H1 (cell line): ENCODE results near the gene SPTBN4. TPM values are rescaled to one million over a fixed set of nuclear protein-coding genes. Genes with fewer than 3 reads are reported as not detected.

Source experiments
- CTCF ChIA-PET: fragments of 300-600 bp; sonication (Branson Sonifier 250); formaldehyde crosslinking; loops from one replicate; lab custom pipeline; 2021; ENCODE audit not compliant: partially characterized antibody; lab: Charles Lee
- POLR2A ChIA-PET: fragments of 300-600 bp; sonication (Branson Sonifier 250); formaldehyde crosslinking; loops from one replicate; lab custom pipeline; 2021; ENCODE audit warnings: inconsistent platforms; ENCODE audit not compliant: partially characterized antibody; lab: Charles Lee
- DNase-seq, 2 experiments: peaks; one replicate each; pipeline versions ENCODE4 v3.0.0 to v3.0.0-alpha.2; 2010 to 2022; ENCODE audit warnings: low spot score in 2 of 2, low read depth in 1 of 2, mixed read lengths in 1 of 2
- FAIRE-seq: peaks from 2 replicates; lab custom pipeline; 2011; peaks lifted over from hg19 to GRCh38; lab: Jason Lieb, UNC
- H2AFZ ChIP-seq: 2 replicates; pipeline ENCODE4 v1.8.1; 2012; ENCODE audit warnings: low read length, inconsistent platforms
- H2AK5ac ChIP-seq: 2 replicates; pipeline ENCODE4 v1.6.1; 2013; ENCODE audit warnings: low read depth, low read length
- H2BK120ac ChIP-seq: replicated peaks from 2 replicates; pipeline ENCODE3; 2013; ENCODE audit warnings: low read depth, low read length, inconsistent platforms
- H2BK12ac ChIP-seq: 2 replicates; pipeline ENCODE4 v1.6.1; 2013; ENCODE audit warnings: low read depth, low read length
- H2BK15ac ChIP-seq: 2 replicates; pipeline ENCODE4 v1.6.1; 2013; ENCODE audit warnings: low read length
- H2BK20ac ChIP-seq: 2 replicates; pipeline ENCODE4 v1.6.1; 2013; ENCODE audit warnings: low read length
- H2BK5ac ChIP-seq: 2 replicates; pipeline ENCODE4 v1.6.1; 2013; ENCODE audit warnings: low read depth, low read length
- H3K14ac ChIP-seq: 2 replicates; pipeline ENCODE4 v1.6.1; 2013; ENCODE audit warnings: inconsistent platforms; ENCODE audit not compliant: insufficient read length
- H3K18ac ChIP-seq: 2 replicates; pipeline ENCODE4 v1.6.1; 2013; ENCODE audit warnings: low read length; ENCODE audit errors: extremely low read depth
- H3K23ac ChIP-seq: 2 replicates; pipeline ENCODE4 v1.6.1; 2013; ENCODE audit warnings: inconsistent platforms; ENCODE audit not compliant: insufficient read length
- H3K23me2 ChIP-seq: 2 replicates; pipeline ENCODE4 v1.6.1; 2013; ENCODE audit warnings: low read depth, low read length
- H3K27ac ChIP-seq: 2 replicates; pipeline ENCODE4 v1.6.1; 2011; ENCODE audit warnings: low read depth, low read length, inconsistent platforms
- H3K27me3 ChIP-seq, 4 experiments: replicated peaks in 1 of 4; 1 replicate in 1 of 4; 2 replicates in 3 of 4; pipeline versions ENCODE4 v1.6.1 to v1.8.1; 2011 to 2013; ENCODE audit warnings: low read length in 3 of 4, mild to moderate bottlenecking in 3 of 4, inconsistent platforms in 2 of 4, mixed read lengths in 2 of 4, moderate library complexity in 1 of 4; ENCODE audit not compliant: control insufficient read depth in 3 of 4, insufficient read depth in 3 of 4; ENCODE audit errors: extremely low read depth in 1 of 4
- H3K36me3 ChIP-seq, 4 experiments: 2 replicates each; pipeline versions ENCODE4 v1.6.1 to v1.8.1; 2011 to 2013; ENCODE audit warnings: mild to moderate bottlenecking in 4 of 4, low read length in 3 of 4, moderate library complexity in 2 of 4, control low read depth in 1 of 4, inconsistent platforms in 1 of 4; ENCODE audit not compliant: insufficient read depth in 4 of 4, control insufficient read depth in 2 of 4
- H3K4ac ChIP-seq: replicated peaks from 2 replicates; pipeline ENCODE3; 2013; ENCODE audit warnings: low read length, low read depth, mixed read lengths, inconsistent platforms; ENCODE audit not compliant: insufficient read length
- H3K4me1 ChIP-seq, 4 experiments: replicated peaks in 1 of 4; 1 replicate in 1 of 4; 2 replicates in 3 of 4; pipeline versions ENCODE4 v1.6.1 to v1.8.1; 2011 to 2013; ENCODE audit warnings: low read length in 3 of 4, inconsistent platforms in 2 of 4, mixed read lengths in 1 of 4; ENCODE audit not compliant: insufficient read depth in 4 of 4, control insufficient read depth in 3 of 4
- H3K4me2 ChIP-seq, 2 experiments: 2 replicates each; pipeline versions ENCODE4 v1.6.1 to v1.8.1; 2011 to 2013; ENCODE audit warnings: low read depth in 2 of 2, low read length in 2 of 2, control low read depth in 1 of 2, inconsistent platforms in 1 of 2, mild to moderate bottlenecking in 1 of 2; ENCODE audit not compliant: insufficient read depth in 1 of 2
- H3K4me3 ChIP-seq, 4 experiments: fragments of 200-600, 300-600 bp in 1 of 4; sonication (generic), shearing (Covaris generic), sonication (Bioruptor Twin) in 1 of 4; 2 replicates each; pipeline versions ENCODE4 v1.5.1 to v1.8.1; 2011 to 2016; ENCODE audit warnings: low read length in 4 of 4, low read depth in 3 of 4, control low read depth in 2 of 4, inconsistent platforms in 2 of 4, mild to moderate bottlenecking in 2 of 4, mixed read lengths in 1 of 4, moderate library complexity in 1 of 4; ENCODE audit not compliant: insufficient read depth in 2 of 4; ENCODE audit errors: extremely low read depth in 1 of 4
- H3K56ac ChIP-seq: replicated peaks from 2 replicates; pipeline ENCODE3; 2013; ENCODE audit warnings: low read depth, mild to moderate bottlenecking, mixed read lengths, low read length, inconsistent platforms; ENCODE audit not compliant: insufficient read length
- H3K79me1 ChIP-seq: 2 replicates; pipeline ENCODE4 v1.6.1; 2013; ENCODE audit warnings: low read depth, low read length, control low read depth
- H3K79me2 ChIP-seq, 2 experiments: 2 replicates each; pipeline versions ENCODE4 v1.6.1 to v1.8.1; 2012 to 2013; ENCODE audit warnings: low read length in 2 of 2, mild to moderate bottlenecking in 2 of 2, inconsistent platforms in 1 of 2; ENCODE audit not compliant: insufficient read depth in 2 of 2, control insufficient read depth in 1 of 2
- H3K9ac ChIP-seq, 4 experiments: replicated peaks in 1 of 4; 1 replicate in 1 of 4; 2 replicates in 3 of 4; pipeline versions ENCODE4 v1.6.1 to v1.8.1; 2011 to 2013; ENCODE audit warnings: low read depth in 3 of 4, low read length in 3 of 4, control low read depth in 2 of 4, mild to moderate bottlenecking in 2 of 4, moderate library complexity in 2 of 4, inconsistent platforms in 1 of 4; ENCODE audit errors: extremely low read depth in 1 of 4
- H3K9me3 ChIP-seq, 2 experiments: 2 replicates each; pipeline versions ENCODE4 v1.6.1 to v1.8.1; 2012 to 2013; ENCODE audit warnings: mild to moderate bottlenecking in 2 of 2, moderate library complexity in 2 of 2, control low read depth in 1 of 2, inconsistent platforms in 1 of 2, low read depth in 1 of 2, low read length in 1 of 2, mixed read lengths in 1 of 2; ENCODE audit not compliant: insufficient read depth in 2 of 2
- H4K20me1 ChIP-seq, 2 experiments: replicated peaks in 1 of 2; 2 replicates each; pipeline versions ENCODE3 to v1.8.1; 2011 to 2013; ENCODE audit warnings: inconsistent platforms in 2 of 2, low read length in 2 of 2, mild to moderate bottlenecking in 1 of 2; ENCODE audit not compliant: insufficient read depth in 2 of 2, control insufficient read depth in 1 of 2
- H4K5ac ChIP-seq: 2 replicates; pipeline ENCODE4 v1.6.1; 2013; ENCODE audit warnings: low read length, low read depth, mixed read lengths, inconsistent platforms; ENCODE audit not compliant: insufficient read length
- H4K8ac ChIP-seq: 2 replicates; pipeline ENCODE4 v1.8.0; 2013; ENCODE audit warnings: mild to moderate bottlenecking, moderate library complexity, low read length, inconsistent platforms; ENCODE audit not compliant: insufficient read depth; ENCODE audit errors: extremely low read depth
- H4K91ac ChIP-seq: replicated peaks from 2 replicates; pipeline ENCODE3; 2013; ENCODE audit warnings: low read length, mixed read lengths, inconsistent platforms; ENCODE audit not compliant: insufficient read length
- CBX5 ChIP-seq: fragments of 300-800, 300-1000 bp; sonication (generic); IDR thresholded peaks from 2 replicates; pipeline ENCODE4 v1.7.1; 2016; ENCODE audit warnings: antibody characterized with exemption, low read length, low read depth
- EZH2 ChIP-seq: fragments of 200-600 bp; sonication (generic); IDR thresholded peaks from 2 replicates; pipeline ENCODE4 v1.7.1; 2012; ENCODE audit warnings: low read depth, mild to moderate bottlenecking, moderate library complexity, low read length, inconsistent platforms; ENCODE audit not compliant: severe bottlenecking
- GABPA ChIP-seq: IDR thresholded peaks from 2 replicates; pipeline ENCODE4 v1.6.1; 2011; ENCODE audit warnings: mild to moderate bottlenecking, low read length, moderate library complexity, borderline replicate concordance; ENCODE audit not compliant: insufficient read depth
- MAX ChIP-seq: IDR thresholded peaks from 2 replicates; pipeline ENCODE4 v1.6.1; 2012; ENCODE audit warnings: inconsistent platforms
- NANOG ChIP-seq: IDR thresholded peaks from 2 replicates; pipeline ENCODE4 v1.6.1; 2011; ENCODE audit warnings: low read length, low read depth, mild to moderate bottlenecking, inconsistent platforms; ENCODE audit not compliant: insufficient read depth, poor library complexity, severe bottlenecking
- PHF8 ChIP-seq: fragments of 200-600 bp; sonication (generic); conservative IDR thresholded peaks from 2 replicates; pipeline ENCODE4 v1.7.1; 2012; ENCODE audit warnings: low read depth, mild to moderate bottlenecking, inconsistent platforms, low read length, moderate library complexity
- POU5F1 ChIP-seq: IDR thresholded peaks from 2 replicates; pipeline ENCODE4 v1.6.1; 2011; ENCODE audit warnings: low read depth, mild to moderate bottlenecking, low read length, moderate library complexity
- SRF ChIP-seq: IDR thresholded peaks from 2 replicates; pipeline ENCODE4 v1.6.1; 2011; ENCODE audit warnings: mild to moderate bottlenecking, low read depth, low read length, moderate library complexity
- TAF7 ChIP-seq: optimal IDR thresholded peaks from 2 replicates; pipeline ENCODE3; 2011; ENCODE audit warnings: low read depth, mild to moderate bottlenecking, inconsistent platforms, low read length, moderate library complexity, borderline replicate concordance
- WGBS, 2 experiments: shearing (Covaris generic) in 1 of 2; methylation state at CpG; one replicate each; pipeline versions ENCODE4 v1.1.6 to v1.1.7; 2013 to 2015; ENCODE audit warnings: low lambda C conversion rate in 2 of 2, mixed read lengths in 2 of 2, inconsistent platforms in 1 of 2, low coverage in 1 of 2, missing lambda C conversion rate in 1 of 2; ENCODE audit not compliant: insufficient replicate concordance in 2 of 2, insufficient coverage in 1 of 2, insufficient read length in 1 of 2; ENCODE audit errors: extremely low coverage in 1 of 2, missing lambda C conversion rate in 1 of 2; 5-methylcytosine and 5-hydroxymethylcytosine counted together
- polyA plus RNA-seq, 7 experiments: library from polyadenylated mRNA; depleted of rRNA in 3 of 7; stranded (reverse) in 5 of 7; unstranded in 2 of 7; fragments of >200 nt in 5 of 7; fragments of 200-250 nt in 2 of 7; gene quantifications; 1 replicate in 5 of 7; 2 replicates in 1 of 7; 4 replicates in 1 of 7; pipeline versions ENCODE4 v1.2.1 to v1.2.3, GENCODE V29; 2011 to 2013; ENCODE audit warnings: missing spikeins in 2 of 7, mixed read lengths in 2 of 7
- total RNA-seq: library from RNA; stranded (reverse); fragmentation: NEBNext Ultra II Directional; extraction: Animal tissue kit (Norgen Biotek cat#: 25700); gene quantifications from 2 replicates; pipeline ENCODE4 v1.2.1, GENCODE V29; 2021

SPTBN4 gene
- total and polyA plus RNA-seq, 2 of the 8 experiments (the other 6 are each of a cell fraction or from before 2014, with no cell fraction given), result 1.9 to 3.0 TPM

GRCh38 chr19:40492274-40492673 is 25.5 kb downstream of the SPTBN4 start:
- H2BK15ac ChIP-seq, result no peak overlapping the region
- ChIA-PET CTCF (interaction anchor here (1.1 to 2.2 kb wide), 3 partner anchors 11 to 28 kb away, joined by 3 to 8 read pairs (median 5); no protein-coding TSS in a partner anchor), POLR2A (no interaction called here)
- WGBS, 2 experiments, result 92% methylated on average over 3 of the region's 3 CpGs; no CpG with 5 or more reads in 1 of the 2 experiments
- H3K4ac ChIP-seq, result no peak overlapping the region
- no peaks in the 10 kb centered on the region for H3K79me2 ChIP-seq
- H2BK120ac ChIP-seq, result no peak overlapping the region
- no peaks in the 10 kb centered on the region for H3K79me1 ChIP-seq
- no peak overlapping the region for H4K8ac ChIP-seq
- H4K20me1 ChIP-seq, result no peaks in the 10 kb centered on the region
- 0 out of 4 replicates have a peak, but pooled peaks cover 0 to 2% of the 10 kb centered on the region in 2 experiments for H3K9me3 ChIP-seq
- H3K56ac ChIP-seq, result no peak overlapping the region
- no peak overlapping the region for H3K14ac ChIP-seq
- H2AFZ ChIP-seq, result no peak overlapping the region
- H3K27me3 ChIP-seq, result peaks cover 0 to 3% (median 1%) of the 10 kb centered on the region in 4 experiments; a peak in 3 of 7 replicates
- H4K5ac ChIP-seq, result no peak overlapping the region
- no peak overlapping the region for H3K23ac ChIP-seq
- H2BK12ac ChIP-seq, result no peak overlapping the region
- no peak overlapping the region for H3K4me3 ChIP-seq
- H3K23me2 ChIP-seq, result peaks cover 1% of the 10 kb centered on the region; the same call in 1 of the 2 replicates
- H3K36me3 ChIP-seq, result no peaks in the 10 kb centered on the region
- H2BK5ac ChIP-seq, result no peak overlapping the region
- H2BK20ac ChIP-seq, result no peak overlapping the region
- no peak overlapping the region for H2AK5ac ChIP-seq
- no peak overlapping the region for H3K4me2 ChIP-seq
- DNase-seq (no peak), FAIRE-seq (no peak)
- no peak overlapping the region for H3K27ac ChIP-seq
- H3K9ac ChIP-seq, result no peak overlapping the region
- H4K91ac ChIP-seq, result no peak overlapping the region
- H3K18ac ChIP-seq, result no peak overlapping the region
- H3K4me1 ChIP-seq, result peaks cover 0 to 5% (median 0%) of the 10 kb centered on the region in 4 experiments; a peak in 1 of 7 replicates
- TF ChIP-seq NANOG (no peak), SRF (no peak), CBX5 (no peak), PHF8 (no peak), GABPA (no peak), POU5F1 (no peak), MAX (no peak), TAF7 (no peak), EZH2 (no peak)
